Muscle of leg (tissue), 11 donors: ENCODE measurements around the gene COL23A1. TPM values are rescaled to one million over a fixed set of nuclear protein-coding genes. Genes with fewer than 3 reads are reported as not detected.
"Not testable (repeated sequence)": the region's sequence is repeated elsewhere in the genome, so short reads cannot be mapped to it uniquely, and the experiment has no call there.

Experiments used
- DNase-seq: peaks from one replicate; pipeline ENCODE4 v3.0.0; 2013
- H3K27ac ChIP-seq: one replicate; pipeline ENCODE4 v1.5.1; 2013; ENCODE audit warnings: mild to moderate bottlenecking, low read length, control low read depth
- H3K27me3 ChIP-seq: one replicate; pipeline ENCODE4 v1.6.1; 2013; ENCODE audit warnings: low read length; ENCODE audit not compliant: control insufficient read depth, insufficient read depth
- H3K36me3 ChIP-seq: one replicate; pipeline ENCODE4 v1.6.1; 2013; ENCODE audit warnings: low read length; ENCODE audit not compliant: control insufficient read depth, insufficient read depth
- H3K4me1 ChIP-seq: one replicate; pipeline ENCODE4 v1.6.1; 2013; ENCODE audit warnings: low read length; ENCODE audit not compliant: control insufficient read depth, insufficient read depth
- H3K4me3 ChIP-seq: one replicate; pipeline ENCODE4 v1.5.1; 2013; ENCODE audit warnings: low read length, control low read depth
- H3K9me3 ChIP-seq: replicated peaks from 2 replicates; pipeline ENCODE4 v1.6.1; 2013; ENCODE audit warnings: low read depth, low read length; ENCODE audit not compliant: control insufficient read depth
- WGBS: methylation state at CpG from one replicate; pipeline ENCODE4 v1.1.5; 2013; ENCODE audit warnings: missing lambda C conversion rate; ENCODE audit not compliant: insufficient coverage; 5-methylcytosine and 5-hydroxymethylcytosine counted together
- polyA plus RNA-seq, 8 donors: library from polyadenylated mRNA; unstranded; fragments of 120-200 nt; gene quantifications; one replicate each; pipeline versions ENCODE4 v1.2.1 to v1.2.3, GENCODE V29; 2013; ENCODE audit warnings: inconsistent platforms in 1 of 8, low replicate concordance in 1 of 8; ENCODE audit not compliant: insufficient read length in 8 of 8, insufficient read depth in 1 of 8
- total RNA-seq: library from RNA; stranded (reverse); fragments of 120-200 nt; gene quantifications from one replicate; pipeline ENCODE4 v1.2.4, GENCODE V29; 2013

The COL23A1 gene
- total and polyA plus RNA-seq, 9 donors, result 1.3 to 5.1 (median 3.0) TPM

- 94% methylated on average over 13 of the region's 13 CpGs for WGBS
- H3K4me1 ChIP-seq, result peaks cover 17% of the 10 kb centered on the region
- no peaks in the 10 kb centered on the region for H3K9me3 ChIP-seq
- H3K36me3 ChIP-seq, result no peaks in the 10 kb centered on the region
- H3K27me3 ChIP-seq, result peaks cover 14% of the 10 kb centered on the region
- H3K27ac ChIP-seq, result no peak overlapping the region
- DNase-seq, result no peak
- no peak overlapping the region for H3K4me3 ChIP-seq
Observed at GRCh38 chr5:178375348-178375747, 214.8 kb downstream of the COL23A1 start.

DNA sequence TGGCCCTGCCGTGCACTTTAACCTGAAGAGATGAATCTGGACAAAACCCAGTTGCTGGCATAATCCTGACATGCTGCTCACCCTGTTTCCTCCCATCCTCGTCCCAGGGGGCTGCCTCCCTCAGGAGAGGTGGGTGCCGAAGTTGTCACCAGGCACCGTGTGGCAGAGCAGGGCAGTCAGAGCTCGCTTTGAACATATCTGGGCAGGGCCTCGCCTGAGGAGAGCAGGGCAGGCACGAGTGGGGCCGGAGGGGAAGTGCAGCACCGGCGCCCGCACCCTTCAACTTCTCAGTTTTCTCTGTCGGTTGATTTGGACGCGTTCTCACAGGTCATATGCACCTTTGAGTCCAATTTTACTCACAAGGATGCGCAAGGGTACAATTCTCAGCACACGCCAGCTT lies 216.5 kb downstream of the COL23A1 start:
- Histone ChIP-seq H3K4me3 (no peak overlapping the region), H3K27ac (no peak overlapping the region), H3K27me3 (peaks cover 15% of the 10 kb centered on the region), H3K4me1 (peaks cover 14% of the 10 kb centered on the region), H3K9me3 (no peaks in the 10 kb centered on the region), H3K36me3 (no peaks in the 10 kb centered on the region)
- WGBS, result 93% methylated on average over 16 of the region's 16 CpGs
- no peak for DNase-seq

GRCh38 chr5:178372142-178372571 lies 218.0 kb downstream of the COL23A1 start:
- Histone ChIP-seq H3K27ac (peak overlapping the region; percentile 10), H3K27me3 (peaks cover 18% of the 10 kb centered on the region), H3K9me3 (no peaks in the 10 kb centered on the region), H3K4me3 (no peak overlapping the region), H3K4me1 (peaks cover 26% of the 10 kb centered on the region), H3K36me3 (no peaks in the 10 kb centered on the region)
- peak; percentile 74 for DNase-seq
- 9% methylated on average over 10 of the region's 17 CpGs for WGBS

DNA sequence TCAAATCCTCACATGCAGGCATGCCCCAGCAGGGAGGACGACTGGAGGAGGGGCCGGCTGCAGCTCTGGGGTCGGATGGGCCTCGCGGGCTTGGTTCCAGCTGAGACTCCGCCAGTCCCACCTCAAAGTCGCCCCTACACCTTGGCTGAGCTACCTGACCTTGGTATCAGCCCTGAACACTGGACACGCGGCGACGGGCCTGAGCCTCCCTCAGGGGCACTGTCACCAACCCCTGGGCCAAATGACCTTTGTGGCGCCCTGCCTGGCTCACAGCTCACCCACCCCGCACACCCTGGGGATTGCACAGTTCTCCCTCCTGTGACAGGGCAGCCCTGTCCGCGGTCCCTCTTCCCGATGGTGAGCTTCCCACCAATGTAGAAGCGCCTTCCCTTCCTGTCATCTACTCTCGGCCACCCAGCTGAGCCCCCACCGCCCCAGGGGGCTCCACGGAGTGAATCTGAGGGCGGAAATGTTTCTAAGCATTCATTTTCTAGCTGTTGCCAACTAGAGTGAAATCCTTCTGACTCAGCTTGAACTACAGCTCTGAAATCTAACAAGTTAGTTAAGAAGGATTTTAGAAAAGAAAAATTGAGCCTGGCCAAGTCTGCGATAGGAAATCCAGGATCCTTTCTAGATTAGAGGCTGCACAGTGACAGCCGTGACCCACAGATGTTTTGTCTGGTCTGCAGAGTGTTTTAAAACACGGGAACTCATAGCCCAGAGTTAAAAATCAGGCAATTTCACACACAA lies 218.7 kb downstream of the COL23A1 start:
- H3K4me3 ChIP-seq, result no peak overlapping the region
- peaks cover 18% of the 10 kb centered on the region for H3K27me3 ChIP-seq
- peaks cover 26% of the 10 kb centered on the region for H3K4me1 ChIP-seq
- no peaks in the 10 kb centered on the region for H3K9me3 ChIP-seq
- H3K36me3 ChIP-seq, result no peaks in the 10 kb centered on the region
- DNase-seq, result peak; percentile 79
- WGBS, result 38% methylated on average over 19 of the region's 24 CpGs
- H3K27ac ChIP-seq, result peak overlapping the region; percentile 10

GRCh38 chr5:178370102-178370501 lies 220.1 kb downstream of the COL23A1 start:
- no peak overlapping the region for H3K4me3 ChIP-seq
- no CpG with 5 or more reads among the region's 4 CpGs for WGBS
- H3K36me3 ChIP-seq, result no peaks in the 10 kb centered on the region
- peaks cover 26% of the 10 kb centered on the region for H3K4me1 ChIP-seq
- no peaks in the 10 kb centered on the region for H3K9me3 ChIP-seq
- peaks cover 15% of the 10 kb centered on the region for H3K27me3 ChIP-seq
- no peak for DNase-seq
- H3K27ac ChIP-seq, result no peak overlapping the region

DNA sequence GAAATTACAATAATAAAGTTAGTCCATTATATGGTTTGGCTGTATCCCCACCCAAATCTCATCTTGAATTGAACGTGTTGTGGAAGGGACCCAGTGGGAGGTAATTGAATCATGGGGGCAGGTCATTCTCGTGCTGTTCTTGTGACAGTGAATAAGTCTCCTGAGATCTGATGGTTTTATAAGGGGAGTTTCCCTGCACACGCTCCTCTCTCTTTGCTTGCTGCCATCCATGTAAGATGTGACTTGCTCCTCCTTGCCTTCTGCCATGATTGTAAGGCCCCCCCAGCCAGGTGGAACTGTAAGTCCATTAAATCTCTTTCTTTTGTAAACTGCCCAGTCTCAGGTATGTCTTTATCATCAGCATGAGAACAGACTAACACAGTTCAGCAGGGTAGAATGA lies 220.7 kb downstream of the COL23A1 start:
- H3K36me3 ChIP-seq, DNase-seq, H3K27ac ChIP-seq, H3K4me3 ChIP-seq, H3K9me3 ChIP-seq: not testable (repeated sequence)
- no CpG with 5 or more reads among the region's 3 CpGs for WGBS
- peaks cover 16% of the 10 kb centered on the region for H3K27me3 ChIP-seq
- H3K4me1 ChIP-seq, result peaks cover 30% of the 10 kb centered on the region

DNA sequence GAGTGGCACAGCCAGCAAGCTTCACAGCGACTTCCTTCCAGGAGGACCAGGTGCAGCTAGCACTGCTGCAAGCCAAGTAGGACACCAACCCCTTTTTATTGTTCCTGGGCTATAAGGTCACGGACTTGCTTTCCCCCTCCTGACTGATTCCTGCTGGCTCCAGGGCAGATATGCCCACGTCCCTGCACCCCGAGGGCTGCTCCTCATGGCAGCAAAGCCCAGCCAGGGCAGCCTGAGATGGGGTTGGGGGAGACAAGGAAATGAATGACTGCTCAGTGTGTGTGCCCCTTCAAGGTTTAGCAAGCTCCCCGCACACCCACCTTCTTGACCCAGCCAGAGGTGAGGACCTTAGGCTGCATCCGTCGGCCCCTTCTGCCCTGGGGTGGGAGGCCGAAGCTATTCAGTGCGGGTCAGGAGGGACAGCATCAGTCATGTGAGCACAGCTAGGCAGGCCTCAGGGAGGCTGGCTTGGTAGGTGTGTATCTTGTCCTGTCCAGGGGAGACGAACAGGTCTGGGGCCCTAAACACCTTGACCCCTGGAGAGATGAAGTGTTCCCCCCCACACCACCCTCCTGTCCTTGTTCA lies 221.4 kb downstream of the COL23A1 start:
- 96% methylated on average over 7 of the region's 10 CpGs for WGBS
- Histone ChIP-seq H3K9me3 (no peaks in the 10 kb centered on the region), H3K27ac (no peak overlapping the region), H3K4me3 (no peak overlapping the region), H3K36me3 (no peaks in the 10 kb centered on the region), H3K4me1 (peaks cover 37% of the 10 kb centered on the region), H3K27me3 (peaks cover 15% of the 10 kb centered on the region)
- no peak for DNase-seq

- peaks cover 15% of the 10 kb centered on the region for H3K27me3 ChIP-seq
- DNase-seq, result no peak
- no peaks in the 10 kb centered on the region for H3K9me3 ChIP-seq
- H3K27ac ChIP-seq, result no peak overlapping the region
- H3K4me1 ChIP-seq, result peaks cover 42% of the 10 kb centered on the region
- 86% methylated on average over 1 of the region's 10 CpGs for WGBS
- H3K36me3 ChIP-seq, result no peaks in the 10 kb centered on the region
- no peak overlapping the region for H3K4me3 ChIP-seq
Observed at GRCh38 chr5:178368274-178368673, 221.9 kb downstream of the COL23A1 start.

GRCh38 chr5:178367736-178368120 lies 222.5 kb downstream of the COL23A1 start:
- WGBS, result 72% methylated on average over 12 of the region's 12 CpGs
- Histone ChIP-seq H3K27me3 (peaks cover 15% of the 10 kb centered on the region), H3K4me3 (no peak overlapping the region), H3K9me3 (no peaks in the 10 kb centered on the region), H3K36me3 (no peaks in the 10 kb centered on the region), H3K4me1 (peaks cover 43% of the 10 kb centered on the region), H3K27ac (no peak overlapping the region)
- no peak for DNase-seq

DNA sequence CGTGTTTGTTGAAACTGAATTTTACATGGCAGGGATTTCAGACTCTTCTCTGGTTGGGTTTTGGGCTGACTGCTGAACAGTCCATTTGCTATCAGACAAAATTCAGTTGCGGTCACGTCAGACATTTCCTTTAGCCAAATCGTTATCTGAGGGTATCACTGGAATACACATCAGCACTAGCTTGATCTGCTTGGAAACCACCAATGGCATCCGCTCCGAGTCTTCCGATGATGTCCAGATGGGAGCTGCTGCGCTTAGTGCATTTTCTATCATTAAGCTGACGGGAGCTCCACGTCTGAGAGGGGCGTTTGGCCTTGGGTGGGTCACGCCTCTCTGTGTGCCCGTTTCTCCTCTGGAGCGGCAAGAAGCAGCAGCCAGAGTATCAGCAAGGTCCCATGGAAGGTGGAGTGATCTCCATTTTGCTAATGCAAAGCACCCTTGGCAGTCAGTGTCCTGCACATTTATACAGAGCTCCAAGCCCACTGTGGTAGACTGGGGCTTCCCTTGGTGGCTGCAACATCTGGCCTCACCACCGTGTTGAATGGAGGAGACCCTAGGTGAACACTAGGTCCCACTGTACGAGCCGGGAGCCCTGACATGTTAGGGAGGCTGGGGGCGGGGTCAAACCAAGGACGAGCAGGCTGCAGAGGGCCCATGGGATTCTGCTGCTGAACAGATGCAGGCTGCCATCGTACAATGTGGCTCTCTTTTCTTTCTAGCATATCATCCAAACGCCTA lies 223.0 kb downstream of the COL23A1 start:
- H3K27me3 ChIP-seq, result peaks cover 11% of the 10 kb centered on the region
- H3K4me3 ChIP-seq, result no peak overlapping the region
- no peaks in the 10 kb centered on the region for H3K9me3 ChIP-seq
- H3K4me1 ChIP-seq, result peaks cover 43% of the 10 kb centered on the region
- WGBS, result 54% methylated on average over 19 of the region's 21 CpGs
- no peaks in the 10 kb centered on the region for H3K36me3 ChIP-seq
- no peak for DNase-seq
- H3K27ac ChIP-seq, result no peak overlapping the region
